H7 (cell line): ENCODE measurements around the gene ATP13A4. TPM values are rescaled to one million over a fixed set of nuclear protein-coding genes. Genes with fewer than 3 reads are reported as not detected.

Experiments used
- DNase-seq: peaks from one replicate; pipeline ENCODE4 v3.0.0; 2012
- H3K27me3 ChIP-seq: 2 replicates; pipeline ENCODE4 v1.6.0; 2011; ENCODE audit warnings: mild to moderate bottlenecking, low read length; ENCODE audit not compliant: control insufficient read depth, insufficient read depth
- H3K36me3 ChIP-seq: replicated peaks from 2 replicates; pipeline ENCODE4 v1.5.1; 2011; ENCODE audit warnings: low read length; ENCODE audit not compliant: control insufficient read depth, insufficient read depth
- H3K4me3 ChIP-seq: 2 replicates; pipeline ENCODE4 v1.5.1; 2011; ENCODE audit warnings: low read depth, mild to moderate bottlenecking, control low read depth, low read length, moderate library complexity; ENCODE audit not compliant: insufficient read depth
- total RNA-seq: library from RNA; depleted of rRNA; stranded (reverse); fragments of >200 nt; shearing (Covaris generic); gene quantifications from 2 replicates; pipeline ENCODE4 v1.2.3, GENCODE V29; 2014

ATP13A4 gene
- total RNA-seq, 1 experiment from 2014 or later = 0.14 TPM

- no peak for DNase-seq
- H3K4me3 ChIP-seq = no peak overlapping the region
- H3K36me3 ChIP-seq = no peaks in the 10 kb centered on the region
- H3K27me3 ChIP-seq = no peaks in the 10 kb centered on the region
Observed at GRCh38 chr3:193439423-193439822, 115.3 kb downstream of the ATP13A4 start.

DNA sequence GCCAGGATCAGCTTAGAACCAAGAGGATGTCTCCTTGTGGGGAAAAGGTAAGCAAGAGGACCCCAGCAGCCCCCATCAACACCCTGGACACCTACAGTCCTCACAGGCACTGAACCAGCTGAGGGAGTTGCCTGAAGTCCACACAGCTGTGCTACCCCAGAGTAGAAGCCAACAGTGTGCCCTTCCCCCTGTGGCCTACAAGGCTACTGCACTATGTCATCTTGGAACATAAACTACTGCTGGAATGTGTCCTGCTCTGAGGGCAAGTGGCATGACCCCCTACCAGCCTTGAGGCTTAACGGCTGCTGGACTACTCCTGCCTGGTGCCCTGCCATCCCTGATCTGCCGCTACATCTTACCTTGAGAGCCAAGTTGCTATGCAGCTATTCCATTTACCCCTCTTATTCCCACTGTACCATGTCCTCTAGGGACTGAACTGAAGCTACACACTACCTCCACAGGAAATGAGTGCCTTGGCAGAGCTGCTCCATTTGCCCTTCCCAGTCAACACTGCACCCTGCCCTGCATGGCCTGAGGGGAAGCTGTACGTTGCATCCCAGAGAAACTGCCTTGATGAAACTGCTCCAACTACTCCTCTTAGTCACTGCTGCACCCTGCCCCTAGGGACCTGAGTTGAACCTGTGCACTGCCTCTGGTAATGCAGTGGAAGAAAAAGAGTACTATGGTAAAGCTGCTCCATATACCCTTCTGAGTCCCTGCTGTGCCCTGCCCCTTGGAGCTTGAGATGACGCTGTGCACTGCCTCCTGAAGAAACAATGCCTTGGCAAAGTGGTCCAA lies 135.9 kb downstream of the ATP13A4 start:
- no peak for DNase-seq
- no peak overlapping the region for H3K4me3 ChIP-seq
- no peaks in the 10 kb centered on the region for H3K27me3 ChIP-seq
- H3K36me3 ChIP-seq = no peaks in the 10 kb centered on the region

DNA sequence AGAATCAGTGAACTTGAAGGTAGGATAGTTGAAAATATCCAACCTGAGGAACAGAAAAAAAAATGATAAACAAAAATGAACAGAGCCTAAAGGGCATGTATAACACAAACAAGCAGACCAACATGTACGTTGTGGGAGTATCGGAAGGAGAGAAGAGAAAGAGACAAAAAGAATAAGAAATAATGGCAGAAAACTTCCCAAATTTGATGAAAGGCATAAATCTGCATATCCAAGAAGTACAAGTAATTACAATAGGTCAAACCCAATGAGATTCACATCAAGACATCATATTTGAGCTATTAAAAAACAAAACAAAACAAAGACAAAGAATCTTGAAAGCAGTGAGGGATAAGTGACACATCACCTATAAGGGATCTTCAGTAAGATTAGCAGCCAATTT lies 138.1 kb downstream of the ATP13A4 start:
- Histone ChIP-seq H3K4me3 (no peak overlapping the region), H3K27me3 (no peaks in the 10 kb centered on the region), H3K36me3 (no peaks in the 10 kb centered on the region)
- DNase-seq = no peak

GRCh38 chr3:193407688-193408087 lies 147.0 kb downstream of the ATP13A4 start:
- H3K27me3 ChIP-seq = no peaks in the 10 kb centered on the region
- H3K4me3 ChIP-seq = no peak overlapping the region
- no peaks in the 10 kb centered on the region for H3K36me3 ChIP-seq
- DNase-seq = no peak

DNA sequence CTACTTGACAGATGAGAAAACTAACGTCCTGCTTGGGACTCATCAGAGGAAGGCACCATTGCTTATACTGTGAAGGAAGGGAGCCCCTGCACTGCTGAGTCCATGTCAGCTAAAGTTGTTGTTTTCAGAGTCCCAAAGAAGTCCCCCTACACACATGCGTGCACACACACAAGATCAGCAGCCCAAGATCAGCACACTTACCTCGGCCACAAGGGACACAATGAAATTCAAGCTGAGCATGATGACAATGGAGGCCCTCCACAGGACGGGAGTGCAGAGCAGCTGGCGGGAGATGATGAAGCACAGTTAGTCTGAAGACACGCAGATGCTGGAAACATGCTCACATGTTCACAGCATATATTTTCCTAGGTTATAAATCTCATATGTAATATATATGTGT lies 147.6 kb downstream of the ATP13A4 start:
- Histone ChIP-seq H3K27me3 (no peaks in the 10 kb centered on the region), H3K36me3 (no peaks in the 10 kb centered on the region), H3K4me3 (no peak overlapping the region)
- DNase-seq = peak; percentile 11

GRCh38 chr3:193403307-193403706 lies 151.4 kb downstream of the ATP13A4 start:
- DNase-seq = no peak
- Histone ChIP-seq H3K4me3 (no peak overlapping the region), H3K27me3 (no peaks in the 10 kb centered on the region)

GRCh38 chr3:193400304-193400703 lies 154.4 kb downstream of the ATP13A4 start:
- DNase-seq = no peak
- Histone ChIP-seq H3K27me3 (no peaks in the 10 kb centered on the region), H3K4me3 (no peak overlapping the region), H3K36me3 (no peaks in the 10 kb centered on the region)

More at GRCh38 chr3:193403307-193403706, 151.4 kb downstream of the ATP13A4 start:
- H3K36me3 ChIP-seq = no peaks in the 10 kb centered on the region

DNA sequence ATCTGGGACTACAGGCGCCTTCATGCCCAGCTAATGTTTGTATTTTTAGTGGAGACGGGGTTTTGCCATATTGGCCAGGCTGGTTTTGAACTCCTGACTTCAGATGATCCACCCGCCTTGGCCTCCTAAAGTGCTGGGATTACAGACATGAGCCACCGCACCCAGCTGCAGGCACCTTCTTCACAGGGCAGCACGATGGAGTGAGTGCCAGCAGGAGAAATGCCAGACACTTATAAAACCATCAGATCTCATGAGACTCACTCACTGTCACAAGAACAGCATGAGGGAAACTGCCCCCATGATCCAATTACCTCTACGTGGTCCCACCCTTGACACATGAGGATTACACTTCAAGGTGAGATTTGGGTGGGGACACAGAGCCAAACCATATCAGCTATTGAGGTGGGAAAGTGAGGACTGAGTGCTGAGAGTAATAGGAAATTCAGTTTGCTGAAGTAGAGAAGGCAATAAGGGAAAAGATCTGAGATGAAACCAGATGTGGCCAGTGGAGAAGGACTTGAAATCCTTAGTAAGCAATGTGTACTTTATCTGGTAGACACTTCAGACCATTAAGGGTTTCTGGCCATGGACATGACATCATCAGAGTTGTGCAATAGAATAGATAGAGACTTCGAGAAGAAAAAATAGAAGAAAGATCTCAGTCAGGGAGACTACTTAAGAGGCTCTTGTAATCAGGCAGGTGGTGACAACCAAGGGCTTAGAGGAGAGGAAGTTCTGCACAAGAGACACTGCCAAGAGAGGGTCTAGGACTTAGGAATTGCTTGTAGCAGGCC lies 158.0 kb downstream of the ATP13A4 start:
- Histone ChIP-seq H3K36me3 (no peaks in the 10 kb centered on the region), H3K27me3 (no peaks in the 10 kb centered on the region), H3K4me3 (no peak overlapping the region)
- no peak for DNase-seq

DNA sequence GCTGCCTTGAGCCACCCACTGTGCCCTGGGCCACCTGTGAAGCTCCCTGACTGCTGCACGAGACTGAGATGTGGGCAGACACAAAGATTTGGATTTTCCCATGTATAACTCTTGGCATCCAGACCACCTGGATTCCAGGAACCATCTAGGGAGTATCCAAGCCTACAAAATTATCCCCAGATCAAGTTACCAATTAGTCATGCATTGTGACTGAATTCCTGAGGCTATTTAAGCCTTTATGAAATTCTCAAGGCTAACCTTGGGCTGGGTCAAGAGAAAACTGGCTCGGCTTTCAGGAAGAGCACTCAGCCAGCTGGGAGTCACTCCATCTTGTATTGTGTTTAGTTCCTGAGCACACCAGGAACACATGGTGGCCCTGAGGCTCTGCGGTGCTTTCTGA lies 162.8 kb downstream of the ATP13A4 start:
- no peaks in the 10 kb centered on the region for H3K27me3 ChIP-seq
- no peaks in the 10 kb centered on the region for H3K36me3 ChIP-seq
- no peak for DNase-seq
- no peak overlapping the region for H3K4me3 ChIP-seq

- peak; percentile 33 for DNase-seq
- H3K36me3 ChIP-seq = no peaks in the 10 kb centered on the region
- no peaks in the 10 kb centered on the region for H3K27me3 ChIP-seq
- H3K4me3 ChIP-seq = no peak overlapping the region
Observed at GRCh38 chr3:193389335-193389734, 165.4 kb downstream of the ATP13A4 start.

GRCh38 chr3:193388361-193388760 lies 166.3 kb downstream of the ATP13A4 start:
- H3K4me3 ChIP-seq = no peak overlapping the region
- no peaks in the 10 kb centered on the region for H3K27me3 ChIP-seq
- no peaks in the 10 kb centered on the region for H3K36me3 ChIP-seq
- no peak for DNase-seq

GRCh38 chr3:193387596-193387995 lies 167.1 kb downstream of the ATP13A4 start:
- DNase-seq = no peak
- no peaks in the 10 kb centered on the region for H3K27me3 ChIP-seq
- no peak overlapping the region for H3K4me3 ChIP-seq
- H3K36me3 ChIP-seq = no peaks in the 10 kb centered on the region

DNA sequence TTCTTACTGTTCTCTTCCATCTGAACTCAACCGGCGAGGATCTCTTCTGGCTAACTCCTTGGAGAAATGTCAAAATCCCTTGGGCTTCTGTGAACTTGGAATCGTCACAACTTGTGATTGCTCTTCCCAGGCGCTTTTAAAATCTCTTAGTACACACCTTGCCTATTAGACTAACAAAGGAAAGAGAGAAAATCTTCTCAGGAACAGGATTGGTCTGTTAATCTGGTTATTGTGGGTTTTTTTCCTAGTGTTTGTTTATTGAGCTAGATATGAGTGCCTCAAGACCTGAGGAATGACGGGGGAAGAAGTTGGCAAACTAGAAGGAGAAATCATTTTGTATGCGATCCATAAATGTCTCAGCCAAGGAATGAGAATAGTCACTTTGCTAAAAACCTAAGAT lies 176.0 kb downstream of the ATP13A4 start, which contains the start of gene ATP13A5:
Gene ATP13A5, minus strand, starts transcription at position 48 of the 400 bp plus-strand sequence. Its CDS starts 28 bp downstream, at position 20.
- no peak for DNase-seq
- Histone ChIP-seq H3K27me3 (no peaks in the 10 kb centered on the region), H3K36me3 (no peaks in the 10 kb centered on the region), H3K4me3 (no peak within 1 kb of the TSS)

DNA sequence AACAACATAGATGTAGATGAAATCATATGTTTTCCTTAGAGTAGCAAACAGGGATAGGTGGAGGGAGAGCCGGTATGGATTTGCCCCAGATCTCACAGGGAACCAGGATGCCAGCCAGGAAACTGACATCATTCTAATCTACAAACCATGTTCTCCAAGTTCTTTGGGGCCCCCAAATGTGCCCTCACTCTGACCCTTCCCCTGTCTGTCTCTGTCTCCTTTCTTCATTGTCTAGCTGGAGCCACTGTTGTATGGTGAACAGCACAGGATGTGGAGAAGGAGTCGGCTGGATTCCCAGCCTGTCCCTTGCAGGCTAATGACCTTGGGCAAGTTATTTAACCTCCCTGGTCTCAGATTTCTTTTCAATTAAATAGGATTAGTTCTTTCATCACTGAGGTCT lies 177.1 kb downstream of the ATP13A4 start:
- no peaks in the 10 kb centered on the region for H3K27me3 ChIP-seq
- H3K4me3 ChIP-seq = no peak overlapping the region
- H3K36me3 ChIP-seq = no peaks in the 10 kb centered on the region
- no peak for DNase-seq

GRCh38 chr3:193375614-193376013 lies 179.1 kb downstream of the ATP13A4 start:
- Histone ChIP-seq H3K27me3 (no peaks in the 10 kb centered on the region), H3K36me3 (no peaks in the 10 kb centered on the region), H3K4me3 (no peak overlapping the region)
- DNase-seq = no peak
